ENCODE results near the gene MSI2. TPM values are rescaled to one million over a fixed set of nuclear protein-coding genes. Genes with fewer than 3 reads are reported as not detected.

MSI2 gene
- total RNA-seq, 1 experiment from 2014 or later: 174 TPM

- H3K4me1 Mint-ChIP-seq (ENCODE audit: low read depth, unreplicated experiment): no peaks in the 10 kb centered on the region
- no peak overlapping the region for H3K4me3 Mint-ChIP-seq (ENCODE audit: unreplicated experiment)
- peaks cover 36% of the 10 kb centered on the region for H3K36me3 Mint-ChIP-seq (ENCODE audit: insufficient read depth, unreplicated experiment)
- Histone ChIP-seq H3K4me1 (peaks cover 5% of the 10 kb centered on the region; the same call in 1 of the 2 replicates), H3K4me3 (ENCODE audit: low read depth, low read length) (no peak overlapping the region), H3K9me3 (no peaks in the 10 kb centered on the region), H3K27me3 (replicated peaks; ENCODE audit: control insufficient read depth, insufficient read depth, low read length) (no peaks in the 10 kb centered on the region), H3K36me3 (ENCODE audit: control insufficient read depth, insufficient read depth, low read length) (no peaks in the 10 kb centered on the region)
- ChIA-PET POLR2A (no interaction called here), CTCF (interaction anchor here (1.7 kb wide), 1 partner anchor 9 kb away, joined by 4 read pairs; no protein-coding TSS in a partner anchor)
- no peaks in the 10 kb centered on the region for H3K9me3 Mint-ChIP-seq (ENCODE audit: unreplicated experiment)
- no TSS peak for BruUV-seq (replicated peaks)
- TF ChIP-seq CTCF (IDR thresholded peaks at IDR 0.05; ENCODE audit: insufficient read depth in 1 of 2, low read depth in 1 of 2, low read length in 1 of 2, severe bottlenecking in 1 of 2, unreplicated experiment in 1 of 2): no peak
- no peak overlapping the region for H3K27ac Mint-ChIP-seq (ENCODE audit: unreplicated experiment)
- H3K27me3 Mint-ChIP-seq (ENCODE audit: insufficient read depth, unreplicated experiment): no peaks in the 10 kb centered on the region
- DNase-seq: no peak
- intact Hi-C loops (cut with micrococcal nuclease; ENCODE audit: unreplicated experiment): no loop called here
Observed at GRCh38 chr17:57666946-57667345, 410.6 kb downstream of the MSI2 start.

- ChIA-PET CTCF (no interaction called here), POLR2A (no interaction called here)
- H3K9me3 ChIP-seq: no peaks in the 10 kb centered on the region
- Mint-ChIP-seq H3K36me3 (ENCODE audit: insufficient read depth, unreplicated experiment) (peaks cover 40% of the 10 kb centered on the region), H3K27ac (ENCODE audit: unreplicated experiment) (no peak overlapping the region), H3K9me3 (ENCODE audit: unreplicated experiment) (no peaks in the 10 kb centered on the region), H3K4me3 (ENCODE audit: unreplicated experiment) (no peak overlapping the region), H3K27me3 (ENCODE audit: insufficient read depth, unreplicated experiment) (no peaks in the 10 kb centered on the region), H3K4me1 (ENCODE audit: low read depth, unreplicated experiment) (no peaks in the 10 kb centered on the region)
- no peaks in the 10 kb centered on the region for H3K27me3 ChIP-seq (replicated peaks; ENCODE audit: control insufficient read depth, insufficient read depth, low read length)
- BruUV-seq (replicated peaks): no TSS peak
- H3K4me1 ChIP-seq: peaks cover 2% of the 10 kb centered on the region; the same call in 1 of the 2 replicates
- TF ChIP-seq CTCF (IDR thresholded peaks at IDR 0.05; ENCODE audit: insufficient read depth in 1 of 2, low read depth in 1 of 2, low read length in 1 of 2, severe bottlenecking in 1 of 2, unreplicated experiment in 1 of 2): no peak
- H3K36me3 ChIP-seq (ENCODE audit: control insufficient read depth, insufficient read depth, low read length): peaks cover 2% of the 10 kb centered on the region; the same call in 1 of the 2 replicates
- peak in 1 of 2 experiments; percentile 20 for DNase-seq
- intact Hi-C loops (cut with micrococcal nuclease; ENCODE audit: unreplicated experiment): no loop called here
- no peak overlapping the region for H3K4me3 ChIP-seq (ENCODE audit: low read depth, low read length)
Observed at GRCh38 chr17:57667461-57667923, 411.2 kb downstream of the MSI2 start.

GRCh38 chr17:57668332-57668731 is 412.0 kb downstream of the MSI2 start:
- no peaks in the 10 kb centered on the region for H3K9me3 Mint-ChIP-seq (ENCODE audit: unreplicated experiment)
- H3K27me3 Mint-ChIP-seq (ENCODE audit: insufficient read depth, unreplicated experiment): no peaks in the 10 kb centered on the region
- TF ChIP-seq CTCF (IDR thresholded peaks at IDR 0.05; ENCODE audit: insufficient read depth in 1 of 2, low read depth in 1 of 2, low read length in 1 of 2, severe bottlenecking in 1 of 2, unreplicated experiment in 1 of 2): no peak
- no peak overlapping the region for H3K27ac Mint-ChIP-seq (ENCODE audit: unreplicated experiment)
- Histone ChIP-seq H3K36me3 (ENCODE audit: control insufficient read depth, insufficient read depth, low read length) (peaks cover 4% of the 10 kb centered on the region; the same call in 1 of the 2 replicates), H3K4me1 (no peaks in the 10 kb centered on the region), H3K9me3 (no peaks in the 10 kb centered on the region), H3K27me3 (replicated peaks; ENCODE audit: control insufficient read depth, insufficient read depth, low read length) (no peaks in the 10 kb centered on the region), H3K4me3 (ENCODE audit: low read depth, low read length) (no peak overlapping the region)
- H3K4me1 Mint-ChIP-seq (ENCODE audit: low read depth, unreplicated experiment): no peaks in the 10 kb centered on the region
- BruUV-seq (replicated peaks): no TSS peak
- H3K36me3 Mint-ChIP-seq (ENCODE audit: insufficient read depth, unreplicated experiment): peaks cover 40% of the 10 kb centered on the region
- CTCF ChIA-PET: interaction anchor here (0.6 kb wide), 1 partner anchor 624 kb away, joined by 3 read pairs; no protein-coding TSS in a partner anchor
- POLR2A ChIA-PET: no interaction called here
- no peak for DNase-seq
- H3K4me3 Mint-ChIP-seq (ENCODE audit: unreplicated experiment): no peak overlapping the region
- intact Hi-C loops (cut with micrococcal nuclease; ENCODE audit: unreplicated experiment): no loop called here
